Omental fat pad (tissue), 4 donors: Measurements from ENCODE around the gene GLB1L. TPM values are rescaled to one million over a fixed set of nuclear protein-coding genes. Genes with fewer than 3 reads are reported as not detected.

Experiments
- ATAC-seq: fragments of 150-250 bp; one replicate; pipeline ENCODE4 v1.9.1; 2016; ENCODE audit warnings: mild to moderate bottlenecking, moderate library complexity; ENCODE audit not compliant: low FRiP score
- DNase-seq: peaks from one replicate; pipeline ENCODE4 v3.0.0-alpha.2; 2019; ENCODE audit warnings: low spot score
- CTCF ChIP-seq, 3 donors: fragments of 450-650 bp; IDR thresholded peaks; one replicate each; pipeline ENCODE4 v1.5.1; 2016 to 2017; ENCODE audit warnings: antibody characterized with exemption in 3 of 3, mild to moderate bottlenecking in 3 of 3, moderate library complexity in 2 of 3
- total RNA-seq, 4 donors: library from RNA; depleted of rRNA; stranded (reverse); fragments of >200 nt; gene quantifications; one replicate each; pipeline ENCODE4 v1.1.0, GENCODE V29; 2016

Gene GLB1L
- total RNA-seq, 4 donors from 2014 or later: 9.0 to 21.9 (median 12.3) TPM

GRCh38 chr2:219214786-219215185 is 30.5 kb downstream of the GLB1L start:
- ATAC-seq: no peak
- DNase-seq: no peak
- TF ChIP-seq CTCF (IDR thresholded peaks at IDR 0.05): no peak

- no peak for DNase-seq
Measured at GRCh38 chr2:219214141-219214540, 31.1 kb downstream of the GLB1L start.

GRCh38 chr2:219213486-219214071 is 31.7 kb downstream of the GLB1L start:
- no peak for ATAC-seq
- DNase-seq: no peak
- TF ChIP-seq CTCF (IDR thresholded peaks at IDR 0.05): no peak

More at GRCh38 chr2:219214141-219214540, 31.1 kb downstream of the GLB1L start:
- ATAC-seq: no peak
- no peak for TF ChIP-seq CTCF (IDR thresholded peaks at IDR 0.05)

GRCh38 chr2:219213026-219213415 is 32.2 kb downstream of the GLB1L start:
- no peak for TF ChIP-seq CTCF (IDR thresholded peaks at IDR 0.05)
- no peak for ATAC-seq
- DNase-seq: no peak

GRCh38 chr2:219210886-219211362 is 34.3 kb downstream of the GLB1L start:
- ATAC-seq (no peak), DNase-seq (no peak)
- no peak for TF ChIP-seq CTCF (IDR thresholded peaks at IDR 0.05)

GRCh38 chr2:219210196-219210885 is 34.9 kb downstream of the GLB1L start:
- no peak for TF ChIP-seq CTCF (IDR thresholded peaks at IDR 0.05)
- ATAC-seq: no peak
- no peak for DNase-seq
